Hindlimb muscle (tissue), 1 donor: ENCODE data around the gene FA2H. TPM values are rescaled to one million over a fixed set of nuclear protein-coding genes. Genes with fewer than 3 reads are reported as not detected.

Experiments used
- DNase-seq: peaks from one replicate; pipeline ENCODE4 v3.0.0-alpha.2; 2013
- polyA plus RNA-seq: library from polyadenylated mRNA; unstranded; fragments of 120-200 nt; gene quantifications from one replicate; pipeline ENCODE4 v1.2.1, GENCODE V29; 2013; ENCODE audit not compliant: insufficient read length

FA2H gene
- polyA plus RNA-seq, 1 donor, result 0.22 TPM

GRCh38 chr16:74721716-74722115, 52.9 kb downstream of the FA2H start:
- no peak for DNase-seq

- no peak for DNase-seq
Measured at GRCh38 chr16:74720579-74720978, 54.0 kb downstream of the FA2H start.

GRCh38 chr16:74718741-74719610, 55.6 kb downstream of the FA2H start:
- no peak for DNase-seq

- no peak for DNase-seq
Measured at GRCh38 chr16:74718140-74718539, 56.5 kb downstream of the FA2H start.

GRCh38 chr16:74717367-74717766, 57.3 kb downstream of the FA2H start:
- no peak for DNase-seq

GRCh38 chr16:74716355-74716754, 58.3 kb downstream of the FA2H start:
- no peak for DNase-seq

GRCh38 chr16:74713876-74714275, 60.7 kb downstream of the FA2H start:
- no peak for DNase-seq

- DNase-seq, result no peak
Measured at GRCh38 chr16:74713325-74713724, 61.3 kb downstream of the FA2H start.

GRCh38 chr16:74711938-74712337, 62.7 kb downstream of the FA2H start:
- DNase-seq, result no peak

- DNase-seq, result no peak
Measured at GRCh38 chr16:74710401-74710800, 64.2 kb downstream of the FA2H start.

- DNase-seq, result peak; percentile 81
Measured at GRCh38 chr16:74709441-74709877, 65.2 kb downstream of the FA2H start.

GRCh38 chr16:74700438-74701225, 74.0 kb downstream of the FA2H start, which contains the start of gene MLKL:
MLKL (minus strand) TSS chr16:74700862; CDS start chr16:74695757, 5,105 bp downstream.
- peak; percentile 32 for DNase-seq

GRCh38 chr16:74700116-74700437, 74.5 kb downstream of the FA2H start:
- peak; percentile 14 for DNase-seq

GRCh38 chr16:74699666-74700065, 75.0 kb downstream of the FA2H start:
- DNase-seq, result no peak

- DNase-seq, result no peak
Measured at GRCh38 chr16:74698222-74698621, 76.4 kb downstream of the FA2H start.

- DNase-seq, result peak; percentile 81
Measured at GRCh38 chr16:74695450-74696422, 78.9 kb downstream of the FA2H start.

- DNase-seq, result no peak
Measured at GRCh38 chr16:74691093-74691855, 83.3 kb downstream of the FA2H start.

GRCh38 chr16:74682556-74682955, 92.1 kb downstream of the FA2H start:
- DNase-seq, result no peak

- no peak for DNase-seq
Measured at GRCh38 chr16:74680681-74681080, 93.9 kb downstream of the FA2H start.

GRCh38 chr16:74679983-74680382, 94.6 kb downstream of the FA2H start:
- DNase-seq, result no peak

- DNase-seq, result no peak
Measured at GRCh38 chr16:74677868-74678267, 96.8 kb downstream of the FA2H start.

GRCh38 chr16:74673876-74674275, 100.7 kb downstream of the FA2H start:
- DNase-seq, result no peak
